ENCODE results near the gene HSPE1. TPM values are rescaled to one million over a fixed set of nuclear protein-coding genes. Genes with fewer than 3 reads are reported as not detected.

The HSPE1 gene
- polyA plus RNA-seq, 3 donors: 25.2 to 46.2 (median 44.9) TPM

DNA sequence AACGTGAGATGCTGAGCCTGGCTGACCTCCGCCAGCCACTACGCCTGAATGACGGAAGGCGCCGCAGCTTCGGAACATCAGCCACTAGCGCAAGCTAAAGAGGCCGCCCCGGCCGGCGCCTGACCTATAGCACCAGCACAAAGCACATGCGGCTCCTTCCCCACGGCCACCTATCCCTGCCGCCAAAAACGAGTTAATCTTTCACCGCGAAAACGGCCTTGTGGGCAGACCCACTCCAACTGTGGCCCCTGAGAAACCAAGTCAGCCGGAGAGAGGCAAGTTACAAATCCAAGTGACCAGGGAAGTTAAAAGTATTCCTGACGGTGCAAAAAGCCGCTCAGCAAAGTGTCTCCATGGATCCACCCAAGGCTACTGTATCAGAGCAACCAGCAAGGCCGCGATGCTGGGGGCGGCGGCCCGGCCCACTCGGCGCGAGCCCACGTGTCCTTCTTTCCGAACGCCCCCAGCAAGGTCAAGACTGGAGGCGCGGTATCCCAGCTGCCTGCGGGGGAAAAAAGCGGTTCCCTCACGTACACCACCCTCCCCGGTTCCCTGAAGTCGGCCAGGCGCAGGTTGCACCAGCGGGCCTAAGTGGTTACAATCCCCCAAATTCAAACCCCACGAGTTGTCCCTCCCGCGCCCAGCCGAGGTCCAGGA, 1.1 kb upstream of the HSPE1 start:
- peak overlapping the region; percentile 91 to 98 (median 94) for H3K27ac Mint-ChIP-seq

DNA sequence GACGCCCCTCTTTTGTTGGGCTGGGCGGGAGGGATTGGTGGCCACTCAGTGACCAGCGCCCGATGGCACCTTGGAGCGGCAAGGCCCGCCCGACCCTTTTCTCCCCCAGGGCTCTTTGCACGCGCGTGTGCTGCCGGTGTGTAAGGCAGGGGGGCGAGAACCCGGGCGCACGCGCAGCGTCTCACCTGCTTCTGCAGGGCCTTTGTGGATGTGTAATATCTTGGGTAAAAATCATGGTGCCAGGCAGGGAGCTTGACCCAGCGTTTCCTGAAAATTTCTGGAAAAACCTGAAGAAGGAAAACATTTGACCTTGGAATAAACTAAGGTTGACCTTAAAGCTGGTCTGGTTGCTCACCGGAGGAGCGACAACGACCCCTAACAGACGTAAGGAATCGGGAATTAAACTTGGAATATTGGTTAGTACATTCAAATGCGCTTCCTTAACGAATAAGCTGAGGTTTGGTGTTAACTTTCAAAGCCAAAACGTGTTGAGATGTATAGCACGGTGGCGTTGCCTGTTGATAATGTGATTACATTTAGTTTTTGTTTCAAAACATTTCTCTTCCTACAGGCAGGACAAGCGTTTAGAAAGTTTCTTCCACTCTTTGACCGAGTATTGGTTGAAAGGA, 438 bp downstream of the HSPE1 start:
- H3K4me3 Mint-ChIP-seq: peak overlapping the region; percentile 94 to 96
- H3K27ac Mint-ChIP-seq: peak overlapping the region; percentile 91 to 98 (median 94)
- no peaks in the 10 kb centered on the region for H3K27me3 Mint-ChIP-seq (ENCODE audit: low read depth in 3 of 3)
- WGBS (ENCODE audit: insufficient coverage): 2% methylated on average over 16 of the region's 30 CpGs
- H3K9me3 Mint-ChIP-seq: no peaks in the 10 kb centered on the region
- Histone ChIP-seq H3K4me3 (replicated peaks in 1 of 3; ENCODE audit: low read depth in 2 of 3, low read length in 3 of 3) (peak overlapping the region; percentile 84 to 95 (median 91)), H3K36me3 (replicated peaks in 1 of 2; ENCODE audit: control insufficient read depth in 1 of 2, insufficient read depth in 2 of 2, low read length in 2 of 2) (peaks cover 24 to 48% of the 10 kb centered on the region in 2 donors), H4K20me1 (ENCODE audit: insufficient read depth, low read length) (peaks cover 16% of the 10 kb centered on the region), H3K9ac (ENCODE audit: insufficient read depth, low read length, poor library complexity, severe bottlenecking) (peak overlapping the region; percentile 79), H3K9me3 (replicated peaks in 1 of 2; ENCODE audit: control insufficient read depth in 1 of 2, insufficient read depth in 1 of 2, low read length in 2 of 2) (no peaks in the 10 kb centered on the region), H3K79me2 (ENCODE audit: insufficient read depth, low read length) (peaks cover 77% of the 10 kb centered on the region), H3K27ac (ENCODE audit: low read depth in 1 of 2, low read length in 2 of 2) (peak overlapping the region; percentile 91 to 97), H3K27me3 (ENCODE audit: control insufficient read depth in 2 of 2, insufficient read depth in 2 of 2, low read length in 2 of 2) (no peaks in the 10 kb centered on the region), H3K4me2 (replicated peaks; ENCODE audit: extremely low read depth, low read length, poor library complexity, severe bottlenecking) (peak overlapping the region; percentile 96), H2AFZ (ENCODE audit: insufficient read depth, low read depth, low read length, poor library complexity, severe bottlenecking) (peak overlapping the region; percentile 89), H3K4me1 (ENCODE audit: control insufficient read depth in 1 of 2, insufficient read depth in 2 of 2, low read length in 2 of 2) (peaks cover 22 to 42% of the 10 kb centered on the region in 2 donors)
- DNase-seq: no peak
- H3K36me3 Mint-ChIP-seq: peaks cover 31 to 42% of the 10 kb centered on the region in 2 donors
- TF ChIP-seq, protein P1, sequence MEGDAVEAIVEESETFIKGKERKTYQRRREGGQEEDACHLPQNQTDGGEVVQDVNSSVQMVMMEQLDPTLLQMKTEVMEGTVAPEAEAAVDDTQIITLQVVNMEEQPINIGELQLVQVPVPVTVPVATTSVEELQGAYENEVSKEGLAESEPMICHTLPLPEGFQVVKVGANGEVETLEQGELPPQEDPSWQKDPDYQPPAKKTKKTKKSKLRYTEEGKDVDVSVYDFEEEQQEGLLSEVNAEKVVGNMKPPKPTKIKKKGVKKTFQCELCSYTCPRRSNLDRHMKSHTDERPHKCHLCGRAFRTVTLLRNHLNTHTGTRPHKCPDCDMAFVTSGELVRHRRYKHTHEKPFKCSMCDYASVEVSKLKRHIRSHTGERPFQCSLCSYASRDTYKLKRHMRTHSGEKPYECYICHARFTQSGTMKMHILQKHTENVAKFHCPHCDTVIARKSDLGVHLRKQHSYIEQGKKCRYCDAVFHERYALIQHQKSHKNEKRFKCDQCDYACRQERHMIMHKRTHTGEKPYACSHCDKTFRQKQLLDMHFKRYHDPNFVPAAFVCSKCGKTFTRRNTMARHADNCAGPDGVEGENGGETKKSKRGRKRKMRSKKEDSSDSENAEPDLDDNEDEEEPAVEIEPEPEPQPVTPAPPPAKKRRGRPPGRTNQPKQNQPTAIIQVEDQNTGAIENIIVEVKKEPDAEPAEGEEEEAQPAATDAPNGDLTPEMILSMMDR (IDR thresholded peaks at IDR 0.05): no peak
- H3K4me1 Mint-ChIP-seq: peaks cover 42% of the 10 kb centered on the region
- intact Hi-C loops (cut with micrococcal nuclease): loop anchor here in 1 of 2 donors (2.0 to 5.0 kb wide), 3 partner anchors 14 to 63 kb away; partner anchors contain the start of gene SF3B1

More for the DNA sequence above, 1.1 kb upstream of the HSPE1 start:
- Mint-ChIP-seq H3K4me1 (peaks cover 42% of the 10 kb centered on the region), H3K27me3 (ENCODE audit: low read depth in 3 of 3) (no peaks in the 10 kb centered on the region), H3K9me3 (no peaks in the 10 kb centered on the region), H3K36me3 (peaks cover 36 to 39% of the 10 kb centered on the region in 2 donors), H3K4me3 (peak overlapping the region; percentile 94 to 96)
- TF ChIP-seq, protein P1 (IDR thresholded peaks at IDR 0.05): no peak
- Histone ChIP-seq H3K9me3 (replicated peaks in 1 of 2; ENCODE audit: control insufficient read depth in 1 of 2, insufficient read depth in 1 of 2, low read length in 2 of 2) (no peaks in the 10 kb centered on the region), H4K20me1 (ENCODE audit: insufficient read depth, low read length) (peaks cover 19% of the 10 kb centered on the region), H3K4me3 (replicated peaks in 1 of 3; ENCODE audit: low read depth in 2 of 3, low read length in 3 of 3) (peak overlapping the region; percentile 84 to 95 (median 91)), H3K79me2 (ENCODE audit: insufficient read depth, low read length) (peaks cover 89% of the 10 kb centered on the region), H3K36me3 (replicated peaks in 1 of 2; ENCODE audit: control insufficient read depth in 1 of 2, insufficient read depth in 2 of 2, low read length in 2 of 2) (peaks cover 33 to 53% of the 10 kb centered on the region in 2 donors), H3K27ac (ENCODE audit: low read depth in 1 of 2, low read length in 2 of 2) (peak overlapping the region; percentile 91 to 97), H3K27me3 (ENCODE audit: control insufficient read depth in 2 of 2, insufficient read depth in 2 of 2, low read length in 2 of 2) (no peaks in the 10 kb centered on the region), H3K4me1 (ENCODE audit: control insufficient read depth in 1 of 2, insufficient read depth in 2 of 2, low read length in 2 of 2) (peaks cover 22 to 42% of the 10 kb centered on the region in 2 donors), H3K4me2 (replicated peaks; ENCODE audit: extremely low read depth, low read length, poor library complexity, severe bottlenecking) (peak overlapping the region; percentile 96), H3K9ac (ENCODE audit: insufficient read depth, low read length, poor library complexity, severe bottlenecking) (peak overlapping the region; percentile 79), H2AFZ (ENCODE audit: insufficient read depth, low read depth, low read length, poor library complexity, severe bottlenecking) (peak overlapping the region; percentile 87)
- WGBS (ENCODE audit: insufficient coverage): under 1% methylated on average over 46 of the region's 46 CpGs
- DNase-seq: peak; percentile 36 to 47 (median 43)
- intact Hi-C loops (cut with micrococcal nuclease): loop anchor here in 1 of 2 donors (10.0 kb wide), 1 partner anchor 74 kb away; no protein-coding TSS in a partner anchor
